ENCODE results near the gene IRF1.

- TF ChIP-seq, protein P1, sequence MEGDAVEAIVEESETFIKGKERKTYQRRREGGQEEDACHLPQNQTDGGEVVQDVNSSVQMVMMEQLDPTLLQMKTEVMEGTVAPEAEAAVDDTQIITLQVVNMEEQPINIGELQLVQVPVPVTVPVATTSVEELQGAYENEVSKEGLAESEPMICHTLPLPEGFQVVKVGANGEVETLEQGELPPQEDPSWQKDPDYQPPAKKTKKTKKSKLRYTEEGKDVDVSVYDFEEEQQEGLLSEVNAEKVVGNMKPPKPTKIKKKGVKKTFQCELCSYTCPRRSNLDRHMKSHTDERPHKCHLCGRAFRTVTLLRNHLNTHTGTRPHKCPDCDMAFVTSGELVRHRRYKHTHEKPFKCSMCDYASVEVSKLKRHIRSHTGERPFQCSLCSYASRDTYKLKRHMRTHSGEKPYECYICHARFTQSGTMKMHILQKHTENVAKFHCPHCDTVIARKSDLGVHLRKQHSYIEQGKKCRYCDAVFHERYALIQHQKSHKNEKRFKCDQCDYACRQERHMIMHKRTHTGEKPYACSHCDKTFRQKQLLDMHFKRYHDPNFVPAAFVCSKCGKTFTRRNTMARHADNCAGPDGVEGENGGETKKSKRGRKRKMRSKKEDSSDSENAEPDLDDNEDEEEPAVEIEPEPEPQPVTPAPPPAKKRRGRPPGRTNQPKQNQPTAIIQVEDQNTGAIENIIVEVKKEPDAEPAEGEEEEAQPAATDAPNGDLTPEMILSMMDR (IDR thresholded peaks at IDR 0.05 in 8 of 11, conservative IDR thresholded peaks at IDR 0.05 in 3 of 11) = peak in 1 of 11 experiments; percentile 10
- TF ChIP-seq POLR2A (IDR thresholded peaks at IDR 0.05) (peak in 1 of 3 donors; percentile 5), POLR2AphosphoS5 (IDR thresholded peaks at IDR 0.05) (peak; percentile 59 to 87 (median 86))
Observed at GRCh38 chr5:132496631-132497487, 6.3 kb upstream of the IRF1 start.
